H1 (cell line): ENCODE measurements around the gene GTSF1L. TPM values are rescaled to one million over a fixed set of nuclear protein-coding genes. Genes with fewer than 3 reads are reported as not detected.
"Not testable (repeated sequence)": the region's sequence is repeated elsewhere in the genome, so short reads cannot be mapped to it uniquely, and the experiment has no call there.

Source experiments
- CTCF ChIA-PET: fragments of 300-600 bp; sonication (Branson Sonifier 250); formaldehyde crosslinking; loops from one replicate; lab custom pipeline; 2021; ENCODE audit not compliant: partially characterized antibody; lab: Charles Lee
- POLR2A ChIA-PET: fragments of 300-600 bp; sonication (Branson Sonifier 250); formaldehyde crosslinking; loops from one replicate; lab custom pipeline; 2021; ENCODE audit warnings: inconsistent platforms; ENCODE audit not compliant: partially characterized antibody; lab: Charles Lee
- DNase-seq, 2 experiments: peaks; one replicate each; pipeline versions ENCODE4 v3.0.0 to v3.0.0-alpha.2; 2010 to 2022; ENCODE audit warnings: low spot score in 2 of 2, low read depth in 1 of 2, mixed read lengths in 1 of 2
- FAIRE-seq: peaks from 2 replicates; lab custom pipeline; 2011; peaks lifted over from hg19 to GRCh38; lab: Jason Lieb, UNC
- H2AFZ ChIP-seq: 2 replicates; pipeline ENCODE4 v1.8.1; 2012; ENCODE audit warnings: low read length, inconsistent platforms
- H2AK5ac ChIP-seq: 2 replicates; pipeline ENCODE4 v1.6.1; 2013; ENCODE audit warnings: low read depth, low read length
- H2BK120ac ChIP-seq: replicated peaks from 2 replicates; pipeline ENCODE3; 2013; ENCODE audit warnings: low read depth, low read length, inconsistent platforms
- H2BK12ac ChIP-seq: 2 replicates; pipeline ENCODE4 v1.6.1; 2013; ENCODE audit warnings: low read depth, low read length
- H2BK15ac ChIP-seq: 2 replicates; pipeline ENCODE4 v1.6.1; 2013; ENCODE audit warnings: low read length
- H2BK20ac ChIP-seq: 2 replicates; pipeline ENCODE4 v1.6.1; 2013; ENCODE audit warnings: low read length
- H2BK5ac ChIP-seq: 2 replicates; pipeline ENCODE4 v1.6.1; 2013; ENCODE audit warnings: low read depth, low read length
- H3K14ac ChIP-seq: 2 replicates; pipeline ENCODE4 v1.6.1; 2013; ENCODE audit warnings: inconsistent platforms; ENCODE audit not compliant: insufficient read length
- H3K18ac ChIP-seq: 2 replicates; pipeline ENCODE4 v1.6.1; 2013; ENCODE audit warnings: low read length; ENCODE audit errors: extremely low read depth
- H3K23ac ChIP-seq: 2 replicates; pipeline ENCODE4 v1.6.1; 2013; ENCODE audit warnings: inconsistent platforms; ENCODE audit not compliant: insufficient read length
- H3K23me2 ChIP-seq: 2 replicates; pipeline ENCODE4 v1.6.1; 2013; ENCODE audit warnings: low read depth, low read length
- H3K27ac ChIP-seq: 2 replicates; pipeline ENCODE4 v1.6.1; 2011; ENCODE audit warnings: low read depth, low read length, inconsistent platforms
- H3K27me3 ChIP-seq, 4 experiments: replicated peaks in 1 of 4; 1 replicate in 1 of 4; 2 replicates in 3 of 4; pipeline versions ENCODE4 v1.6.1 to v1.8.1; 2011 to 2013; ENCODE audit warnings: low read length in 3 of 4, mild to moderate bottlenecking in 3 of 4, inconsistent platforms in 2 of 4, mixed read lengths in 2 of 4, moderate library complexity in 1 of 4; ENCODE audit not compliant: control insufficient read depth in 3 of 4, insufficient read depth in 3 of 4; ENCODE audit errors: extremely low read depth in 1 of 4
- H3K36me3 ChIP-seq, 4 experiments: 2 replicates each; pipeline versions ENCODE4 v1.6.1 to v1.8.1; 2011 to 2013; ENCODE audit warnings: mild to moderate bottlenecking in 4 of 4, low read length in 3 of 4, moderate library complexity in 2 of 4, control low read depth in 1 of 4, inconsistent platforms in 1 of 4; ENCODE audit not compliant: insufficient read depth in 4 of 4, control insufficient read depth in 2 of 4
- H3K4ac ChIP-seq: replicated peaks from 2 replicates; pipeline ENCODE3; 2013; ENCODE audit warnings: low read length, low read depth, mixed read lengths, inconsistent platforms; ENCODE audit not compliant: insufficient read length
- H3K4me1 ChIP-seq, 4 experiments: replicated peaks in 1 of 4; 1 replicate in 1 of 4; 2 replicates in 3 of 4; pipeline versions ENCODE4 v1.6.1 to v1.8.1; 2011 to 2013; ENCODE audit warnings: low read length in 3 of 4, inconsistent platforms in 2 of 4, mixed read lengths in 1 of 4; ENCODE audit not compliant: insufficient read depth in 4 of 4, control insufficient read depth in 3 of 4
- H3K4me2 ChIP-seq, 2 experiments: 2 replicates each; pipeline versions ENCODE4 v1.6.1 to v1.8.1; 2011 to 2013; ENCODE audit warnings: low read depth in 2 of 2, low read length in 2 of 2, control low read depth in 1 of 2, inconsistent platforms in 1 of 2, mild to moderate bottlenecking in 1 of 2; ENCODE audit not compliant: insufficient read depth in 1 of 2
- H3K4me3 ChIP-seq, 4 experiments: fragments of 200-600, 300-600 bp in 1 of 4; sonication (generic), shearing (Covaris generic), sonication (Bioruptor Twin) in 1 of 4; 2 replicates each; pipeline versions ENCODE4 v1.5.1 to v1.8.1; 2011 to 2016; ENCODE audit warnings: low read length in 4 of 4, low read depth in 3 of 4, control low read depth in 2 of 4, inconsistent platforms in 2 of 4, mild to moderate bottlenecking in 2 of 4, mixed read lengths in 1 of 4, moderate library complexity in 1 of 4; ENCODE audit not compliant: insufficient read depth in 2 of 4; ENCODE audit errors: extremely low read depth in 1 of 4
- H3K56ac ChIP-seq: replicated peaks from 2 replicates; pipeline ENCODE3; 2013; ENCODE audit warnings: low read depth, mild to moderate bottlenecking, mixed read lengths, low read length, inconsistent platforms; ENCODE audit not compliant: insufficient read length
- H3K79me1 ChIP-seq: 2 replicates; pipeline ENCODE4 v1.6.1; 2013; ENCODE audit warnings: low read depth, low read length, control low read depth
- H3K79me2 ChIP-seq, 2 experiments: 2 replicates each; pipeline versions ENCODE4 v1.6.1 to v1.8.1; 2012 to 2013; ENCODE audit warnings: low read length in 2 of 2, mild to moderate bottlenecking in 2 of 2, inconsistent platforms in 1 of 2; ENCODE audit not compliant: insufficient read depth in 2 of 2, control insufficient read depth in 1 of 2
- H3K9ac ChIP-seq, 4 experiments: replicated peaks in 1 of 4; 1 replicate in 1 of 4; 2 replicates in 3 of 4; pipeline versions ENCODE4 v1.6.1 to v1.8.1; 2011 to 2013; ENCODE audit warnings: low read depth in 3 of 4, low read length in 3 of 4, control low read depth in 2 of 4, mild to moderate bottlenecking in 2 of 4, moderate library complexity in 2 of 4, inconsistent platforms in 1 of 4; ENCODE audit errors: extremely low read depth in 1 of 4
- H3K9me3 ChIP-seq, 2 experiments: 2 replicates each; pipeline versions ENCODE4 v1.6.1 to v1.8.1; 2012 to 2013; ENCODE audit warnings: mild to moderate bottlenecking in 2 of 2, moderate library complexity in 2 of 2, control low read depth in 1 of 2, inconsistent platforms in 1 of 2, low read depth in 1 of 2, low read length in 1 of 2, mixed read lengths in 1 of 2; ENCODE audit not compliant: insufficient read depth in 2 of 2
- H4K20me1 ChIP-seq, 2 experiments: replicated peaks in 1 of 2; 2 replicates each; pipeline versions ENCODE3 to v1.8.1; 2011 to 2013; ENCODE audit warnings: inconsistent platforms in 2 of 2, low read length in 2 of 2, mild to moderate bottlenecking in 1 of 2; ENCODE audit not compliant: insufficient read depth in 2 of 2, control insufficient read depth in 1 of 2
- H4K5ac ChIP-seq: 2 replicates; pipeline ENCODE4 v1.6.1; 2013; ENCODE audit warnings: low read length, low read depth, mixed read lengths, inconsistent platforms; ENCODE audit not compliant: insufficient read length
- H4K8ac ChIP-seq: 2 replicates; pipeline ENCODE4 v1.8.0; 2013; ENCODE audit warnings: mild to moderate bottlenecking, moderate library complexity, low read length, inconsistent platforms; ENCODE audit not compliant: insufficient read depth; ENCODE audit errors: extremely low read depth
- H4K91ac ChIP-seq: replicated peaks from 2 replicates; pipeline ENCODE3; 2013; ENCODE audit warnings: low read length, mixed read lengths, inconsistent platforms; ENCODE audit not compliant: insufficient read length
- WGBS, 2 experiments: shearing (Covaris generic) in 1 of 2; methylation state at CpG; one replicate each; pipeline versions ENCODE4 v1.1.6 to v1.1.7; 2013 to 2015; ENCODE audit warnings: low lambda C conversion rate in 2 of 2, mixed read lengths in 2 of 2, inconsistent platforms in 1 of 2, low coverage in 1 of 2, missing lambda C conversion rate in 1 of 2; ENCODE audit not compliant: insufficient replicate concordance in 2 of 2, insufficient coverage in 1 of 2, insufficient read length in 1 of 2; ENCODE audit errors: extremely low coverage in 1 of 2, missing lambda C conversion rate in 1 of 2; 5-methylcytosine and 5-hydroxymethylcytosine counted together
- polyA plus RNA-seq, 7 experiments: library from polyadenylated mRNA; depleted of rRNA in 3 of 7; stranded (reverse) in 5 of 7; unstranded in 2 of 7; fragments of >200 nt in 5 of 7; fragments of 200-250 nt in 2 of 7; gene quantifications; 1 replicate in 5 of 7; 2 replicates in 1 of 7; 4 replicates in 1 of 7; pipeline versions ENCODE4 v1.2.1 to v1.2.3, GENCODE V29; 2011 to 2013; ENCODE audit warnings: missing spikeins in 2 of 7, mixed read lengths in 2 of 7
- total RNA-seq: library from RNA; stranded (reverse); fragmentation: NEBNext Ultra II Directional; extraction: Animal tissue kit (Norgen Biotek cat#: 25700); gene quantifications from 2 replicates; pipeline ENCODE4 v1.2.1, GENCODE V29; 2021

The GTSF1L gene
- total and polyA plus RNA-seq, 2 of the 8 experiments (the other 6 are each of a cell fraction or from before 2014, with no cell fraction given), result not detected

DNA sequence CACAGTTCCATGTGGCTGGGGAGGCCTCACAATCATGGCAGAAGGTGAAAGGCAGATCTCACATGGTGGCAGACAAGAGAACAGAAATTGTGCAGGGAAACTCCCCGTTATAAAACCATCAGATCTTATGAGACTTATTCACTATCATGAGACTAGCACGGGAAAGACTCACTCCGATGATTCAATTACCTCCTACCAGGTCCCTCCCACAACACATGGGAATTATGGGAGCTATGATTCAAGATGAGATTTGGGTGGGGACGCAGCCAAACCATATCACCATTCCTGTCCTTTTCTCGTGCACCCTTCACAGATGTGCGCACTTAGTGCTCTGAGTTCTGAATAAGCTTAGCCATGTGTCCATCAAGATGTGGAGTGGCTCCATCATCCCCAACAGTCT, 31.1 kb upstream of the GTSF1L start:
- H3K27me3 ChIP-seq, DNase-seq, H3K79me2 ChIP-seq, H3K4me2 ChIP-seq, H3K36me3 ChIP-seq, H3K23ac ChIP-seq, H4K5ac ChIP-seq, H3K4ac ChIP-seq, H3K23me2 ChIP-seq, H3K27ac ChIP-seq, H4K91ac ChIP-seq, H3K9me3 ChIP-seq, H3K9ac ChIP-seq, H4K20me1 ChIP-seq, H4K8ac ChIP-seq, H2AK5ac ChIP-seq, H2BK120ac ChIP-seq, H3K56ac ChIP-seq, H3K79me1 ChIP-seq, H2BK12ac ChIP-seq, H2AFZ ChIP-seq, POLR2A ChIA-PET, FAIRE-seq, H2BK15ac ChIP-seq, H3K18ac ChIP-seq, H3K4me1 ChIP-seq, H3K14ac ChIP-seq, H2BK5ac ChIP-seq, H3K4me3 ChIP-seq: not testable (repeated sequence)
- CTCF ChIA-PET, result interaction anchor here (0.8 kb wide), 1 partner anchor 8 kb away, joined by 5 read pairs; no protein-coding TSS in a partner anchor
- 92% methylated on average over 6 of the region's 6 CpGs; no CpG with 5 or more reads in 1 of the 2 experiments for whole genome bisulfite sequencing, 2 experiments
- H2BK20ac ChIP-seq, result 0 out of 2 replicates have a peak overlapping the region, but pooled peaks have one; percentile 32
